Breast epithelium (tissue), 4 donors: Measurements from ENCODE around the gene C1QTNF2. TPM values are rescaled to one million over a fixed set of nuclear protein-coding genes. Genes with fewer than 3 reads are reported as not detected.

Source experiments
- DNase-seq, 2 donors: peaks; one replicate each; pipeline ENCODE4 v3.0.0-alpha.2; 2019; ENCODE audit warnings: low spot score in 2 of 2
- H3K27ac ChIP-seq, 2 donors: fragments of 200-600 bp; sonication (generic) in 1 of 2; one replicate each; pipeline ENCODE4 v1.5.1; 2016 to 2019; ENCODE audit warnings: mild to moderate bottlenecking in 1 of 2
- H3K27me3 ChIP-seq, 2 donors: fragments of 200-600 bp; sonication (generic) in 1 of 2; one replicate each; pipeline versions ENCODE4 v1.5.1 to v1.6.0; 2017 to 2019; ENCODE audit warnings: control low read depth in 1 of 2, mild to moderate bottlenecking in 1 of 2
- H3K36me3 ChIP-seq: fragments of 200-600 bp; one replicate; pipeline ENCODE4 v1.5.1; 2019
- H3K4me1 ChIP-seq, 2 donors: fragments of 200-600 bp; sonication (generic); one replicate each; pipeline ENCODE4 v1.5.1; 2016 to 2019; ENCODE audit warnings: control low read depth in 1 of 2
- H3K4me3 ChIP-seq, 3 donors: fragments of 200-600 bp; sonication (generic); 1 replicate in 2 of 3; 2 replicates in 1 of 3; pipeline ENCODE4 v1.5.1; 2016 to 2019; ENCODE audit warnings: mild to moderate bottlenecking in 3 of 3, moderate library complexity in 2 of 3
- H3K9me3 ChIP-seq, 2 donors: fragments of 200-600 bp; sonication (generic) in 1 of 2; one replicate each; pipeline ENCODE4 v1.5.1; 2016 to 2019; ENCODE audit warnings: control low read depth in 1 of 2
- CTCF ChIP-seq, 3 donors: fragments of 450-650 bp; IDR thresholded peaks; one replicate each; pipeline ENCODE4 v1.5.1; 2016 to 2017; ENCODE audit warnings: antibody characterized with exemption in 3 of 3, mild to moderate bottlenecking in 3 of 3, moderate library complexity in 3 of 3
- POLR2A ChIP-seq: fragments of 450-650 bp; IDR thresholded peaks from one replicate; pipeline ENCODE4 v1.6.1; 2016; ENCODE audit warnings: antibody characterized with exemption, mild to moderate bottlenecking, moderate library complexity
- POLR2AphosphoS5 ChIP-seq, 3 donors: sonication (generic); formaldehyde crosslinking; IDR thresholded peaks; one replicate each; pipeline ENCODE4 v1.6.1; 2017; ENCODE audit warnings: antibody characterized with exemption in 3 of 3
- intact Hi-C: fragments of 100-400 bp; cut with DNase I; formaldehyde crosslinking; loops from one replicate; pipeline ENCODE4 v1.15.1; 2023; ENCODE audit warnings: low total_unique reads
- total RNA-seq, 3 donors: library from RNA; depleted of rRNA; stranded (reverse); fragments of >200 nt; gene quantifications; one replicate each; pipeline ENCODE4 v1.1.0, GENCODE V29; 2016

The C1QTNF2 gene
- total RNA-seq, 3 donors from 2014 or later = under 0.01 to 0.48 (median 0.44) TPM

GRCh38 chr5:160380041-160380440 is 9.6 kb upstream of the C1QTNF2 start:
- Histone ChIP-seq H3K27me3 (no peaks in the 10 kb centered on the region), H3K4me1 (no peaks in the 10 kb centered on the region), H3K9me3 (no peaks in the 10 kb centered on the region), H3K4me3 (no peak overlapping the region), H3K27ac (no peak overlapping the region), H3K36me3 (no peaks in the 10 kb centered on the region)
- TF ChIP-seq CTCF (IDR thresholded peaks at IDR 0.05) (no peak), POLR2AphosphoS5 (IDR thresholded peaks at IDR 0.05) (no peak), POLR2A (no peak)
- DNase-seq = no peak
- intact Hi-C loops = no loop called here

- TF ChIP-seq POLR2AphosphoS5 (IDR thresholded peaks at IDR 0.05) (no peak), POLR2A (no peak), CTCF (IDR thresholded peaks at IDR 0.05) (no peak)
- no peaks in the 10 kb centered on the region for H3K27me3 ChIP-seq
- H3K36me3 ChIP-seq = no peaks in the 10 kb centered on the region
- H3K4me3 ChIP-seq = no peak overlapping the region
- no peaks in the 10 kb centered on the region for H3K4me1 ChIP-seq
- no peak overlapping the region for H3K27ac ChIP-seq
- DNase-seq = no peak
- intact Hi-C loops = no loop called here
- no peaks in the 10 kb centered on the region for H3K9me3 ChIP-seq
Measured at GRCh38 chr5:160379511-160379910, 9.1 kb upstream of the C1QTNF2 start.

GRCh38 chr5:160378330-160378729 is 7.9 kb upstream of the C1QTNF2 start:
- H3K4me1 ChIP-seq = no peaks in the 10 kb centered on the region
- no peak for DNase-seq
- TF ChIP-seq POLR2AphosphoS5 (IDR thresholded peaks at IDR 0.05) (no peak), CTCF (IDR thresholded peaks at IDR 0.05) (no peak), POLR2A (no peak)
- H3K9me3 ChIP-seq = no peaks in the 10 kb centered on the region
- H3K27ac ChIP-seq = no peak overlapping the region
- no peak overlapping the region for H3K4me3 ChIP-seq
- intact Hi-C loops = no loop called here
- no peaks in the 10 kb centered on the region for H3K36me3 ChIP-seq
- no peaks in the 10 kb centered on the region for H3K27me3 ChIP-seq

GRCh38 chr5:160377651-160378050 is 7.2 kb upstream of the C1QTNF2 start:
- H3K4me1 ChIP-seq = no peaks in the 10 kb centered on the region
- H3K9me3 ChIP-seq = no peaks in the 10 kb centered on the region
- TF ChIP-seq POLR2A (no peak), POLR2AphosphoS5 (IDR thresholded peaks at IDR 0.05) (no peak), CTCF (IDR thresholded peaks at IDR 0.05) (no peak)
- DNase-seq = no peak
- H3K27me3 ChIP-seq = no peaks in the 10 kb centered on the region
- no peak overlapping the region for H3K27ac ChIP-seq
- intact Hi-C loops = no loop called here
- H3K36me3 ChIP-seq = no peaks in the 10 kb centered on the region
- no peak overlapping the region for H3K4me3 ChIP-seq

GRCh38 chr5:160376416-160376815 is 6.0 kb upstream of the C1QTNF2 start:
- DNase-seq = no peak
- H3K4me1 ChIP-seq = no peaks in the 10 kb centered on the region
- TF ChIP-seq POLR2AphosphoS5 (IDR thresholded peaks at IDR 0.05) = no peak
- no peak for TF ChIP-seq CTCF (IDR thresholded peaks at IDR 0.05)
- no peak for TF ChIP-seq POLR2A
- intact Hi-C loops = no loop called here
- no peaks in the 10 kb centered on the region for H3K36me3 ChIP-seq
- H3K27me3 ChIP-seq = no peaks in the 10 kb centered on the region
- H3K27ac ChIP-seq = no peak overlapping the region
- H3K9me3 ChIP-seq = no peaks in the 10 kb centered on the region
- H3K4me3 ChIP-seq = no peak overlapping the region
